G401.6 (cell line): ENCODE data around the gene PRAMEF4.
"Not testable (repeated sequence)": the region's sequence is repeated elsewhere in the genome, so short reads cannot be mapped to it uniquely, and the experiment has no call there.

ENCODE experiments used
- FAIRE-seq: peaks from 2 replicates; lab custom pipeline; 2012; peaks lifted over from hg19 to GRCh38; lab: Jason Lieb, UNC

PRAMEF4 gene

GRCh38 chr1:12886101-12886500 lies at the start of gene PRAMEF4:
TSS of gene PRAMEF4 (minus strand) at chr1:12886201. CDS start at chr1:12883394, 2,807 bp downstream.
- not testable (repeated sequence) for FAIRE-seq

- not testable (repeated sequence) for FAIRE-seq
Observed at GRCh38 chr1:12924368-12924767, 38.4 kb upstream of the PRAMEF4 start.

- peak; percentile 58 for FAIRE-seq
Observed at GRCh38 chr1:12921749-12922148, 35.7 kb upstream of the PRAMEF4 start.

GRCh38 chr1:12916310-12916709 lies 30.3 kb upstream of the PRAMEF4 start, which contains the start of gene PRAMEF7:
TSS of gene PRAMEF7 (plus strand) at chr1:12916610. CDS start at chr1:12917693, 1,083 bp downstream.
- not testable (repeated sequence) for FAIRE-seq

- not testable (repeated sequence) for FAIRE-seq
Observed at GRCh38 chr1:12903793-12904572, 18.0 kb upstream of the PRAMEF4 start.

GRCh38 chr1:12899186-12899585 lies 13.2 kb upstream of the PRAMEF4 start:
- not testable (repeated sequence) for FAIRE-seq

GRCh38 chr1:12898170-12898569 lies 12.2 kb upstream of the PRAMEF4 start, which contains the start of gene PRAMEF10:
TSS of gene PRAMEF10 (minus strand) at chr1:12898270. CDS start at chr1:12895847, 2,423 bp downstream.
- not testable (repeated sequence) for FAIRE-seq

GRCh38 chr1:12878453-12878852 lies 7.5 kb downstream of the PRAMEF4 start:
- not testable (repeated sequence) for FAIRE-seq

- FAIRE-seq = not testable (repeated sequence)
Observed at GRCh38 chr1:12863131-12863880, 22.7 kb downstream of the PRAMEF4 start.

GRCh38 chr1:12856786-12857185 lies 29.2 kb downstream of the PRAMEF4 start, which contains the start of gene PRAMEF2:
TSS of gene PRAMEF2 (plus strand) at chr1:12857086. CDS start at chr1:12859010, 1,924 bp downstream.
- not testable (repeated sequence) for FAIRE-seq

- FAIRE-seq = no peak
Observed at GRCh38 chr1:12851779-12852178, 34.2 kb downstream of the PRAMEF4 start.

- not testable (repeated sequence) for FAIRE-seq
Observed at GRCh38 chr1:12848620-12849019, 37.4 kb downstream of the PRAMEF4 start, which contains the start of gene HNRNPCL1. TSS of gene HNRNPCL1 (minus strand) at chr1:12848720. CDS start at chr1:12848289, 431 bp downstream.

- FAIRE-seq = not testable (repeated sequence)
Observed at GRCh38 chr1:12833251-12833650, 52.8 kb downstream of the PRAMEF4 start.

- not testable (repeated sequence) for FAIRE-seq
Observed at GRCh38 chr1:12831310-12831709, 54.7 kb downstream of the PRAMEF4 start, which contains the start of gene PRAMEF11. TSS of gene PRAMEF11 (minus strand) at chr1:12831410. CDS start at chr1:12828789, 2,621 bp downstream.
